BLaER1 (cell line): ENCODE measurements around the gene SGIP1.

Experiments
- H3K27ac ChIP-seq: shearing (Covaris generic); formaldehyde crosslinking; 2 replicates; pipeline ENCODE4 v1.8.1; 2022
- H3K27me3 ChIP-seq: shearing (Covaris generic); formaldehyde crosslinking; 2 replicates; pipeline ENCODE4 v1.8.1; 2022
- H3K36me3 ChIP-seq: shearing (Covaris generic); formaldehyde crosslinking; 2 replicates; pipeline ENCODE4 v1.8.1; 2022
- H3K4me1 ChIP-seq: shearing (Covaris generic); formaldehyde crosslinking; 2 replicates; pipeline ENCODE4 v1.8.1; 2022
- H3K4me2 ChIP-seq: shearing (Covaris generic); formaldehyde crosslinking; 2 replicates; pipeline ENCODE4 v1.8.1; 2022
- H3K4me3 ChIP-seq: shearing (Covaris generic); formaldehyde crosslinking; 2 replicates; pipeline ENCODE4 v1.8.1; 2022
- H3K9ac ChIP-seq: shearing (Covaris generic); formaldehyde crosslinking; 2 replicates; pipeline ENCODE4 v1.8.1; 2022
- H3K9me3 ChIP-seq: shearing (Covaris generic); formaldehyde crosslinking; 2 replicates; pipeline ENCODE4 v1.8.1; 2022
- H4K20me1 ChIP-seq: shearing (Covaris generic); formaldehyde crosslinking; 2 replicates; pipeline ENCODE4 v1.8.1; 2022
- Cebpa-rat ChIP-seq: shearing (Covaris generic); IDR thresholded peaks from 2 replicates; pipeline ENCODE4 v1.8.1; 2022

Gene SGIP1

GRCh38 chr1:66533804-66534740, at the start of gene SGIP1:
Gene SGIP1 (plus strand): TSS chr1:66534153. CDS start chr1:66534359, 206 bp downstream.
- no peak within 1 kb of the TSS for H3K4me2 ChIP-seq

GRCh38 chr1:66489151-66489550, 44.8 kb upstream of the SGIP1 start:
- H3K9ac ChIP-seq: no peak overlapping the region
- no peaks in the 10 kb centered on the region for H4K20me1 ChIP-seq
- no peak overlapping the region for H3K4me3 ChIP-seq
- no peaks in the 10 kb centered on the region for H3K4me1 ChIP-seq
- H3K27me3 ChIP-seq: no peaks in the 10 kb centered on the region
- no peak overlapping the region for H3K4me2 ChIP-seq
- H3K9me3 ChIP-seq: no peaks in the 10 kb centered on the region
- no peaks in the 10 kb centered on the region for H3K36me3 ChIP-seq
- no peak overlapping the region for H3K27ac ChIP-seq
- no peak for TF ChIP-seq Cebpa-rat

More at GRCh38 chr1:66533804-66534740, at the start of gene SGIP1:
- no peaks in the 10 kb centered on the region for H4K20me1 ChIP-seq
- no peak for TF ChIP-seq Cebpa-rat
- H3K27me3 ChIP-seq: peaks cover 21% of the 10 kb centered on the region
- H3K4me1 ChIP-seq: 0 out of 2 replicates have a peak, but pooled peaks cover 8% of the 10 kb centered on the region
- no peak within 1 kb of the TSS for H3K27ac ChIP-seq
- no peaks in the 10 kb centered on the region for H3K36me3 ChIP-seq
- no peak within 1 kb of the TSS for H3K9ac ChIP-seq
- peaks cover 7% of the 10 kb centered on the region; the same call in 1 of the 2 replicates for H3K9me3 ChIP-seq
- H3K4me3 ChIP-seq: no peak within 1 kb of the TSS

GRCh38 chr1:66489972-66490601, 43.9 kb upstream of the SGIP1 start:
- Histone ChIP-seq H4K20me1 (no peaks in the 10 kb centered on the region), H3K27ac (no peak overlapping the region), H3K4me2 (no peak overlapping the region), H3K4me1 (no peaks in the 10 kb centered on the region), H3K9ac (no peak overlapping the region), H3K36me3 (no peaks in the 10 kb centered on the region), H3K9me3 (no peaks in the 10 kb centered on the region), H3K4me3 (no peak overlapping the region), H3K27me3 (no peaks in the 10 kb centered on the region)
- TF ChIP-seq Cebpa-rat: no peak

GRCh38 chr1:66490816-66491215, 43.1 kb upstream of the SGIP1 start:
- no peaks in the 10 kb centered on the region for H3K9me3 ChIP-seq
- no peaks in the 10 kb centered on the region for H4K20me1 ChIP-seq
- no peak overlapping the region for H3K27ac ChIP-seq
- H3K4me3 ChIP-seq: no peak overlapping the region
- no peak for TF ChIP-seq Cebpa-rat
- H3K27me3 ChIP-seq: no peaks in the 10 kb centered on the region
- no peaks in the 10 kb centered on the region for H3K4me1 ChIP-seq
- no peaks in the 10 kb centered on the region for H3K36me3 ChIP-seq
- no peak overlapping the region for H3K9ac ChIP-seq
- H3K4me2 ChIP-seq: no peak overlapping the region

GRCh38 chr1:66492424-66492823, 41.5 kb upstream of the SGIP1 start:
- H3K4me2 ChIP-seq: no peak overlapping the region

GRCh38 chr1:66493731-66494130, 40.2 kb upstream of the SGIP1 start:
- no peaks in the 10 kb centered on the region for H3K27me3 ChIP-seq
- no peak overlapping the region for H3K4me3 ChIP-seq
- H3K36me3 ChIP-seq: no peaks in the 10 kb centered on the region
- no peak for TF ChIP-seq Cebpa-rat
- H3K9me3 ChIP-seq: no peaks in the 10 kb centered on the region
- H3K9ac ChIP-seq: no peak overlapping the region
- no peaks in the 10 kb centered on the region for H3K4me1 ChIP-seq
- no peaks in the 10 kb centered on the region for H4K20me1 ChIP-seq
- H3K4me2 ChIP-seq: no peak overlapping the region
- H3K27ac ChIP-seq: no peak overlapping the region

More at GRCh38 chr1:66492424-66492823, 41.5 kb upstream of the SGIP1 start:
- Histone ChIP-seq H3K9me3 (no peaks in the 10 kb centered on the region), H3K27ac (no peak overlapping the region), H3K4me1 (no peaks in the 10 kb centered on the region), H3K9ac (no peak overlapping the region), H3K36me3 (no peaks in the 10 kb centered on the region), H3K27me3 (no peaks in the 10 kb centered on the region), H3K4me3 (no peak overlapping the region), H4K20me1 (no peaks in the 10 kb centered on the region)
- no peak for TF ChIP-seq Cebpa-rat

GRCh38 chr1:66494482-66494881, 39.5 kb upstream of the SGIP1 start:
- Histone ChIP-seq H3K4me2 (no peak overlapping the region), H3K4me1 (no peaks in the 10 kb centered on the region), H3K9me3 (no peaks in the 10 kb centered on the region), H3K27me3 (no peaks in the 10 kb centered on the region), H3K36me3 (no peaks in the 10 kb centered on the region), H4K20me1 (no peaks in the 10 kb centered on the region), H3K9ac (no peak overlapping the region), H3K4me3 (no peak overlapping the region), H3K27ac (no peak overlapping the region)
- no peak for TF ChIP-seq Cebpa-rat

- Histone ChIP-seq H3K4me2 (no peak overlapping the region), H4K20me1 (no peaks in the 10 kb centered on the region), H3K36me3 (no peaks in the 10 kb centered on the region), H3K4me3 (no peak overlapping the region), H3K4me1 (no peaks in the 10 kb centered on the region), H3K9me3 (no peaks in the 10 kb centered on the region), H3K27me3 (no peaks in the 10 kb centered on the region), H3K27ac (no peak overlapping the region), H3K9ac (no peak overlapping the region)
- no peak for TF ChIP-seq Cebpa-rat
Observed at GRCh38 chr1:66495495-66495894, 38.5 kb upstream of the SGIP1 start.

- no peaks in the 10 kb centered on the region for H3K4me1 ChIP-seq
- no peaks in the 10 kb centered on the region for H4K20me1 ChIP-seq
- no peaks in the 10 kb centered on the region for H3K9me3 ChIP-seq
- H3K27ac ChIP-seq: no peak overlapping the region
- no peaks in the 10 kb centered on the region for H3K36me3 ChIP-seq
- H3K4me3 ChIP-seq: no peak overlapping the region
- H3K27me3 ChIP-seq: no peaks in the 10 kb centered on the region
- H3K4me2 ChIP-seq: no peak overlapping the region
- TF ChIP-seq Cebpa-rat: no peak
- H3K9ac ChIP-seq: no peak overlapping the region
Observed at GRCh38 chr1:66497910-66498309, 36.0 kb upstream of the SGIP1 start.

- no peak for TF ChIP-seq Cebpa-rat
- H3K36me3 ChIP-seq: no peaks in the 10 kb centered on the region
- no peaks in the 10 kb centered on the region for H3K27me3 ChIP-seq
- no peaks in the 10 kb centered on the region for H3K4me1 ChIP-seq
- no peaks in the 10 kb centered on the region for H3K9me3 ChIP-seq
- H3K9ac ChIP-seq: no peak overlapping the region
- H3K4me3 ChIP-seq: no peak overlapping the region
- no peak overlapping the region for H3K4me2 ChIP-seq
- H4K20me1 ChIP-seq: no peaks in the 10 kb centered on the region
- no peak overlapping the region for H3K27ac ChIP-seq
Observed at GRCh38 chr1:66500301-66500700, 33.7 kb upstream of the SGIP1 start.
